A673 (cell line): Measurements from ENCODE around the gene SFXN5.

Experiments
- EZH2 ChIP-seq: fragments of 200-600 bp; sonication (generic); IDR thresholded peaks from 2 replicates; pipeline ENCODE4 v1.6.1; 2017; ENCODE audit warnings: borderline replicate concordance, low read depth, mild to moderate bottlenecking, mixed read lengths, antibody characterized with exemption, low read length; ENCODE audit not compliant: poor library complexity, severe bottlenecking
- TF ChIP-seq, protein P1 (sequence below): fragments of 300-800, 200-600 bp; sonication (generic); conservative IDR thresholded peaks from 2 replicates; pipeline ENCODE4 v1.5.1; 2017; ENCODE audit warnings: low read depth, mild to moderate bottlenecking, antibody characterized with exemption, low read length, moderate library complexity, mixed read lengths

DNA sequence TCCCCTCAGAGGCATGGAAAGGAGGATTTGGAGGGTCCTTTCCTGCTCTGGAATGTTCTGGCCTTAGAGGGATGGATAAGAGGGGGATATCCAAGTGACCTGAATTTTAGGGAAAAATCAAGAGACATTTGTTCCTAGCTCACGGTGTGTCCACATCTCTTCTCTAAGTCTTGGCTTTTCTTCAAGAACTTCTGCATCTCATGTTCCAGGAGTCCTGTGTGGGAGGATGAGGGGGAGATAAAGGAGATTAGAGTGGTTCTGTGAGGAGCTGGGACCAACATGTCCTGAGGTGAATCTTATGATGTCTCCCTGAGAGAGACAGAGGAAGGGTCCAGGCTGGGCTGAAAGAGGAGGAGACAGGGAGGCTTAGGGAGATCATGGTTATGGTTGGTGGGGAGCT is 142.5 kb downstream of the SFXN5 start:
- TF ChIP-seq EZH2, result no peak
- TF ChIP-seq, protein P1, sequence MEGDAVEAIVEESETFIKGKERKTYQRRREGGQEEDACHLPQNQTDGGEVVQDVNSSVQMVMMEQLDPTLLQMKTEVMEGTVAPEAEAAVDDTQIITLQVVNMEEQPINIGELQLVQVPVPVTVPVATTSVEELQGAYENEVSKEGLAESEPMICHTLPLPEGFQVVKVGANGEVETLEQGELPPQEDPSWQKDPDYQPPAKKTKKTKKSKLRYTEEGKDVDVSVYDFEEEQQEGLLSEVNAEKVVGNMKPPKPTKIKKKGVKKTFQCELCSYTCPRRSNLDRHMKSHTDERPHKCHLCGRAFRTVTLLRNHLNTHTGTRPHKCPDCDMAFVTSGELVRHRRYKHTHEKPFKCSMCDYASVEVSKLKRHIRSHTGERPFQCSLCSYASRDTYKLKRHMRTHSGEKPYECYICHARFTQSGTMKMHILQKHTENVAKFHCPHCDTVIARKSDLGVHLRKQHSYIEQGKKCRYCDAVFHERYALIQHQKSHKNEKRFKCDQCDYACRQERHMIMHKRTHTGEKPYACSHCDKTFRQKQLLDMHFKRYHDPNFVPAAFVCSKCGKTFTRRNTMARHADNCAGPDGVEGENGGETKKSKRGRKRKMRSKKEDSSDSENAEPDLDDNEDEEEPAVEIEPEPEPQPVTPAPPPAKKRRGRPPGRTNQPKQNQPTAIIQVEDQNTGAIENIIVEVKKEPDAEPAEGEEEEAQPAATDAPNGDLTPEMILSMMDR, result no peak
